ENCODE measurements around the gene CYSLTR2.

Gene CYSLTR2

GRCh38 chr13:48712141-48712540, 58.4 kb downstream of the CYSLTR2 start:
- in situ Hi-C loops (cut with HindIII; ENCODE audit: low sequenced_read_pairs) = no loop called here
- no peak for TF ChIP-seq CTCF (IDR thresholded peaks at IDR 0.05; ENCODE audit: low read depth, low read length, missing control alignments)
- no peak for DNase-seq (ENCODE audit: low read depth)
- no peak overlapping the region for H3K4me3 ChIP-seq (ENCODE audit: low read depth, low read length)

DNA sequence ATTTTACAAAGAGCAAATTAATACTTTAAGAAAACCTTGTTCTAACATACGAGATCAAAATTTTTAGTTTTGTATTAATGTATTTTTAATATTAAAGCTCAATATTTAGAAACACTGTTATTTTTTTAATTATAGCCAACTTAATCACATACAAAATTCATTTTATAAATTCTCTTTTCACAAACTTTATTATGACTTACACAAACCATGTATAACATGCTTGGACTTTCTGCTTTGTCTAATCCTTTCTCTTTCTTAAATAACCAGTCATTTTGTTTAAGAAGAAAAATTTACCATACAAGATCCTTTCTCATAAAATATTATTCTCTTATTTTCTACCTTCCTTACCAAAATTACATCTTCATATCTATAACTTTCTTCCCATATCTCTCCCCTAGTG, 62.2 kb downstream of the CYSLTR2 start:
- DNase-seq (ENCODE audit: low read depth) = no peak
- TF ChIP-seq CTCF (IDR thresholded peaks at IDR 0.05; ENCODE audit: low read depth, low read length, missing control alignments) = no peak
- H3K4me3 ChIP-seq (ENCODE audit: low read depth, low read length) = no peak overlapping the region
- in situ Hi-C loops (cut with HindIII; ENCODE audit: low sequenced_read_pairs) = no loop called here

GRCh38 chr13:48720621-48721020, 66.9 kb downstream of the CYSLTR2 start:
- DNase-seq (ENCODE audit: low read depth) = no peak
- TF ChIP-seq CTCF (IDR thresholded peaks at IDR 0.05; ENCODE audit: low read depth, low read length, missing control alignments) = no peak
- in situ Hi-C loops (cut with HindIII; ENCODE audit: low sequenced_read_pairs) = no loop called here
- H3K4me3 ChIP-seq (ENCODE audit: low read depth, low read length) = no peak overlapping the region

DNA sequence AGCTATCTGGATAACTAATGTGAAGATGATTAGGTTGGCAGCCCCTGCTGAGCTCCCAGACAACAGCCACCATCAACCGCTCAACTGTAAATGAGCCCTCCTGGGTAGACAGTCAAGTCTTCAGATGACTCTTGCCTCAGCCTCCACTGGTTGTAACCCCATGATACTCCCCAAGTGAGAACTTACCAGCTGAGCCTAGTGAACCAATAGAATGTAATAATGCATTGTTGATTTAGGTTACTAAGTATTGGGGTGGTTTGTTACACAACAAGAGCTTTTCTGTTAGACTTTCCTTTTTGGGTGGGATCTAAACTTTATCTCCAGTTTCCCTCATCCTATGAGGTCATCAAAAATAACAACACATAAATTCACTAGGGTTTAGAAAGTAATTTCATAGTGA, 69.4 kb downstream of the CYSLTR2 start:
- H3K4me3 ChIP-seq (ENCODE audit: low read depth, low read length) = no peak overlapping the region
- in situ Hi-C loops (cut with HindIII; ENCODE audit: low sequenced_read_pairs) = no loop called here
- no peak for DNase-seq (ENCODE audit: low read depth)
- no peak for TF ChIP-seq CTCF (IDR thresholded peaks at IDR 0.05; ENCODE audit: low read depth, low read length, missing control alignments)

- no peak for DNase-seq (ENCODE audit: low read depth)
- in situ Hi-C loops (cut with HindIII; ENCODE audit: low sequenced_read_pairs) = no loop called here
These were observed 71.5 kb downstream of the CYSLTR2 start for GRCh38 chr13:48725271-48725670.

GRCh38 chr13:48726711-48727110, 73.0 kb downstream of the CYSLTR2 start:
- no peak for TF ChIP-seq CTCF (IDR thresholded peaks at IDR 0.05; ENCODE audit: low read depth, low read length, missing control alignments)
- H3K4me3 ChIP-seq (ENCODE audit: low read depth, low read length) = no peak overlapping the region
- DNase-seq (ENCODE audit: low read depth) = no peak
- in situ Hi-C loops (cut with HindIII; ENCODE audit: low sequenced_read_pairs) = no loop called here

More at GRCh38 chr13:48725271-48725670, 71.5 kb downstream of the CYSLTR2 start:
- TF ChIP-seq CTCF (IDR thresholded peaks at IDR 0.05; ENCODE audit: low read depth, low read length, missing control alignments) = no peak
- no peak overlapping the region for H3K4me3 ChIP-seq (ENCODE audit: low read depth, low read length)
